GM10248 (cell line): Measurements from ENCODE around the gene ACTRT2.

ENCODE experiments used
- CTCF ChIA-PET: fragments of 300-600 bp; sonication (Branson Sonifier 250); formaldehyde crosslinking; extraction: SDS; loops from one replicate; lab custom pipeline; 2021; ENCODE audit warnings: antibody characterized with exemption; lab: Yijun Ruan, JAX
- POLR2A ChIA-PET: fragments of 350-650 bp; sonication (Branson Sonifier 250); formaldehyde crosslinking; extraction: SDS; loops from one replicate; lab custom pipeline; 2020; ENCODE audit warnings: antibody characterized with exemption; lab: Yijun Ruan, JAX
- DNase-seq: peaks from one replicate; pipeline ENCODE4 v3.0.0; 2012; ENCODE audit errors: extremely low spot score
- CTCF ChIP-seq: IDR thresholded peaks from 2 replicates; pipeline ENCODE4 v1.5.1; 2012; ENCODE audit warnings: mild to moderate bottlenecking, low read depth; ENCODE audit errors: extremely low read depth, missing control alignments, control extremely low read depth

ACTRT2 gene

GRCh38 chr1:3056641-3057040 is 35.4 kb downstream of the ACTRT2 start:
- no peak for TF ChIP-seq CTCF
- no peak for DNase-seq
- CTCF ChIA-PET, result no interaction called here
- POLR2A ChIA-PET, result no interaction called here

- CTCF ChIA-PET, result no interaction called here
- POLR2A ChIA-PET, result no interaction called here
- no peak for DNase-seq
- no peak for TF ChIP-seq CTCF
Measured at GRCh38 chr1:3058263-3059030, 37.2 kb downstream of the ACTRT2 start.

- POLR2A ChIA-PET, result no interaction called here
- DNase-seq, result no peak
- no peak for TF ChIP-seq CTCF
- CTCF ChIA-PET, result no interaction called here
Measured at GRCh38 chr1:3060127-3060526, 38.9 kb downstream of the ACTRT2 start.

GRCh38 chr1:3060601-3061551 is 39.6 kb downstream of the ACTRT2 start:
- no peak for TF ChIP-seq CTCF
- ChIA-PET CTCF (no interaction called here), POLR2A (no interaction called here)
- no peak for DNase-seq

GRCh38 chr1:3061566-3061965 is 40.3 kb downstream of the ACTRT2 start:
- no peak for DNase-seq
- no peak for TF ChIP-seq CTCF
- CTCF ChIA-PET, result no interaction called here
- POLR2A ChIA-PET, result no interaction called here

- CTCF ChIA-PET, result no interaction called here
- POLR2A ChIA-PET, result no interaction called here
- DNase-seq, result no peak
- no peak for TF ChIP-seq CTCF
Measured at GRCh38 chr1:3061981-3062615, 40.8 kb downstream of the ACTRT2 start.
